AG09309 (cell line): ENCODE measurements around the gene MAGI1.

Source experiments
- DNase-seq: peaks from one replicate; pipeline ENCODE4 v3.0.0-alpha.2; 2010; ENCODE audit warnings: low read depth
- H3K4me3 ChIP-seq: 2 replicates; pipeline ENCODE4 v1.5.1; 2011; ENCODE audit warnings: mild to moderate bottlenecking, low read depth, low read length, moderate library complexity; ENCODE audit not compliant: control insufficient read depth
- CTCF ChIP-seq: IDR thresholded peaks from 2 replicates; pipeline ENCODE4 v1.5.1; 2011; ENCODE audit warnings: mild to moderate bottlenecking, low read depth, low read length, inconsistent platforms; ENCODE audit not compliant: insufficient read depth, control insufficient read depth; ENCODE audit errors: missing control alignments

Gene MAGI1

GRCh38 chr3:65945480-65945879, 93.2 kb downstream of the MAGI1 start:
- no peak overlapping the region for H3K4me3 ChIP-seq
- DNase-seq, result no peak
- no peak for TF ChIP-seq CTCF

- no peak for DNase-seq
- no peak for TF ChIP-seq CTCF
- H3K4me3 ChIP-seq, result no peak overlapping the region
Measured at GRCh38 chr3:65944252-65944651, 94.5 kb downstream of the MAGI1 start.

GRCh38 chr3:65939801-65940246, 98.9 kb downstream of the MAGI1 start:
- DNase-seq, result no peak
- no peak overlapping the region for H3K4me3 ChIP-seq
- no peak for TF ChIP-seq CTCF

- no peak for TF ChIP-seq CTCF
- DNase-seq, result no peak
- H3K4me3 ChIP-seq, result no peak overlapping the region
Measured at GRCh38 chr3:65939184-65939583, 99.5 kb downstream of the MAGI1 start.

GRCh38 chr3:65938676-65939075, 100.0 kb downstream of the MAGI1 start:
- no peak for DNase-seq
- H3K4me3 ChIP-seq, result no peak overlapping the region
- no peak for TF ChIP-seq CTCF

- TF ChIP-seq CTCF, result no peak
- no peak for DNase-seq
- H3K4me3 ChIP-seq, result no peak overlapping the region
Measured at GRCh38 chr3:65938147-65938546, 100.6 kb downstream of the MAGI1 start.
